Stimulated activated CD4-positive, alpha-beta T cell treated with anti-CD3 and anti-CD28 coated beads, Interleukin-2, amount 100 ng/mL, for 24 hours (primary cell): ENCODE results near the gene ASIC3.
"Not testable (repeated sequence)": the region's sequence is repeated elsewhere in the genome, so short reads cannot be mapped to it uniquely, and the experiment has no call there.

Source experiments
- DNase-seq, 2 donors: peaks; one replicate each; pipeline ENCODE4 v3.0.0-alpha.2; 2020

The ASIC3 gene

DNA sequence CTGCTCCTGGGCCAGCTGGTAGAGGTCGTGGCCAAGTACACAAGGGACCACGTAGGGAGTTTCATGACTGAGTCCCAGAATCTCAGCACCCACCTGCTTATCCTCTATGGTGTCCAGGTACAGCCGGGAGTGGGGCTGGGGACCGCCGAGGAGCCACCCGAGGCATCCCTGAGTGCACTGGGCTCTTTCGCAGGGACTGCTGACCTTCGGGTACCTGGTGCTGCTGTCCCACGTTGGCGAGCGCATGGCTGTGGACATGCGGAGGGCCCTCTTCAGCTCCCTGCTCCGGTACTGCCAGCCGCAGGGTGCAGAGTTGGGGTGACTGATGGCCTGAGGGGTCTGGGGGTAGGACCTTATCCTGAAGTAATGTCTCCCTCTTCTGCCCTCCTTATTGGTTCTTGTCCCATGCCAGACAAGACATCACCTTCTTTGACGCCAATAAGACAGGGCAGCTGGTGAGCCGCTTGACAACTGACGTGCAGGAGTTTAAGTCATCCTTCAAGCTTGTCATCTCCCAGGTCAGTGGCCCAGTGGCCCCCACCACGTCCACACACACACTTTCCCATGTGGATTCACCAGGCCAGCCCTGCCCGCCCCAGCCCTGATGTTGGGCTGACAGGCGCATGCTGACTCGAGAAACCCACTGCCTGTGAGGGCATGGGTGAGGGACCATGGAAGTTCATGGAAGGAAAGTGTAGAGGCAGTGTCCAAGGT lies 13.9 kb upstream of the ASIC3 start:
- DNase-seq, result no peak

DNA sequence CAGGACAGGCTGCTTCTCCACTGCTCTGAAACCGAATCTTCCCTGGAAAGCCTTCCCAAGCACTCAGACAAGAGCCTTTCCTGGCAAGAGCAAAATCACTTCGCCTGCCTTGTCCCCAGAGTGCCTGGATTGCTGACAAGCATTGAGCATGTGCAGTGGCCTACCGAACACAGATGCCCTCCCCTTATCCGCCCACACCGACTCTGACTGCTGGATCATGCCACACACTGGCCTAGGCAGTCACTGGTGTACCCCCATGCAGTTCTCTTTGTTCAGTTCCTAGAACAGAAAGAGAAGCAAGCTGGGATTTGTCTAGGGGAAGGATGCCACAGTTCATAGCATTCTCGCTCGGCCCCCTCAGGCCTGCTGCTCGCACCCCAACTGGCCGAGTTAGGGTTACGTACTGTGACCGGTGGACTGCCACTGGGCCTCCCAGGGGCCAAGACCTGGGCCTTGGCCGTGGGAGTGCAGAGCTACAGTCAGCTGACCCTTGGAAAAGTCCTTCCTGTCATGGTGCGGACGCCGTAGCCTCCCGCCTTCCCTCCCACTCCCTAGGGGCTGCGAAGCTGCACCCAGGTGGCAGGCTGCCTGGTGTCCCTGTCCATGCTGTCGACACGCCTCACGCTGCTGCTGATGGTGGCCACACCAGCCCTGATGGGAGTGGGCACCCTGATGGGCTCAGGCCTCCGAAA lies 13.2 kb upstream of the ASIC3 start:
- no peak for DNase-seq

DNA sequence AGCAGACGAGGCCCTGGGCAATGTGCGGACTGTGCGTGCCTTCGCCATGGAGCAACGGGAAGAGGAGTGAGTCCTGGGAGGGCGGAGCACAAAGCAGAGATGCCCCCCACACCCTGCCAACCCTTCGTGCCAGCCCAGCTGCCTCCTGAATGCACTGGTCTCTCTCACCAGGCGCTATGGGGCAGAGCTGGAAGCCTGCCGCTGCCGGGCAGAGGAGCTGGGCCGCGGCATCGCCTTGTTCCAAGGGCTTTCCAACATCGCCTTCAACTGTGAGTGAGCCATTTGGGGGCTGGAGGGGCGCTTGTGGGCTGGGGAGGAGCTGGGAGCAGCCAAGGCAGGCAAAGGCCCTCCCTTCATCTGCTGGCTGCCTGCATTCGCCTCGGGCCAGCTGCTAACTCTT lies 12.4 kb upstream of the ASIC3 start:
- no peak for DNase-seq

DNA sequence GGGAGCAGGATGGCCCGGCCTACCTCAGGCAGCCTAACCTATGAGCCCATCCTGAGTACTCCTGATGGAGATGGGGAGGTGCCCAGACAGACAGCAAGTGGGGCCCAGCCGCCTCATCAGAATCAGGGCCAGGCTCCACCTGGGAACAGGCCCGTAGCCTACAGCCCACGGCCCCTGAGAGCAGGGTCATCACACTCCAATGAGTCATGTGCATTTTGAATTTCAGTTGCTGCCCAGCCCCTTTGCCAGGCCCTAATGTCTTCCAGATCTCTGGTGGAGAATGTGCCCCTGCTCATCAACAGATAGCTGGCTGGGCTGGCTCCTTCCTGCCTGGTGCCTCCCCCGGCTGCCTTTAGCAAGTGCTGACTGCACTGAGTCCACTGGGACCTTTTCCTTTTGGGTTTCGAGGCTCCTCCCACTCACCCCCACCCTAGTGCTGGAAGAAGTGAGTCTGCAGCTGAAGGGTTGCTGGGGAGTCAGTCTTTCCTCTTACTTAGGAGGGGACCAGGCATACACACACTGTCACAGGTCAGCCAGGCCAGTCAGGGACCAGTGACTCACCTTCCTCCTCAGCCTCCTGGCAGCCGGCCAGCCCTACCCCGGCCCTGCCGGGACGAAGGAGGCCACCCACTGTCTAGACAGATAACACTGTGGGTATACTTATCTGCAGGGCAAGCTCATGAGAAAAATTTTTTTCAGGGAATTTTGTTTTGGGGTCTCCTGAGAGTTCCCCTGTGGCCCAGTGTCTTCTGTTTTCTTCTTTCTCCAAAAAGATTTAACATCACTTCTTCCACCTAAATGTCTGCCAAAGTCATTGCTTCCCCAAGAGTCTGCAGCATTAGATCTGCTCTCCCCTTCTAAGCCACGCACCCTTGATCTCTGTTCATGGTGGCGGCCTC lies 9.1 kb upstream of the ASIC3 start:
- peak; percentile 81 to 84 for DNase-seq

DNA sequence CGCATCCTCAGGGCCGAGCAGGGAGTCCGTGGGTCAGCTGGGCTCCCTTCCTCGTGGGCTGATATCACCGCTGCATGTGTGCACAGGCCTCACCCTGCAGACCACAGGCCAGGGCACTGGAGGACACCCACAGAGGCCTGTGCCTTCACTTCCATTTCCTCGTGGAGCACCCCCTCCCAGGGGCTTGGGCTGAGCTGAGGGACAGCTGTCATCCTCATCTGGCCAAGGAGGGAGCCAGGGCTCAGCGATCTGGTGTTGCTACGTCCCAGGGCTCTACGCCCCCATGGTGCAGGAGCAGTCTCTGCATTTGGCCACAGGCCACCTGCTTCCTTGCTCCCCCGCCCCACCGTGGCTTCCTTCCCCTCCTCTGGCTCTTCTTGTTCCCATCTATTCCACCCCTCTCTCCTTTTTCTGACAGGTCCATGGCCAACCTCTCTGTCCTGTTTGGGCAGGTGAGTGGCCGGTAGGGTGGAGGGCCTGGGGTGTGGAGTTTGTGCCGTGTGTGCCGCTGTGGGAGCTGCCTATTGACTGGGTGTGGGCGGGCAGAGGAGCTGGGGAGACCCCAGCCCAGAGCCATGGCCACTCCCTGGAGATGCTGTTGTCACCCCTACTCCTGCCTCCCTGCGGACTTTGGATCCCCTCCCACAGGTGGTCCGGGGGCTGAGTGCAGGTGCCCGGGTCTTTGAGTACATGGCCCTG lies 8.3 kb upstream of the ASIC3 start:
- DNase-seq, result no peak

DNA sequence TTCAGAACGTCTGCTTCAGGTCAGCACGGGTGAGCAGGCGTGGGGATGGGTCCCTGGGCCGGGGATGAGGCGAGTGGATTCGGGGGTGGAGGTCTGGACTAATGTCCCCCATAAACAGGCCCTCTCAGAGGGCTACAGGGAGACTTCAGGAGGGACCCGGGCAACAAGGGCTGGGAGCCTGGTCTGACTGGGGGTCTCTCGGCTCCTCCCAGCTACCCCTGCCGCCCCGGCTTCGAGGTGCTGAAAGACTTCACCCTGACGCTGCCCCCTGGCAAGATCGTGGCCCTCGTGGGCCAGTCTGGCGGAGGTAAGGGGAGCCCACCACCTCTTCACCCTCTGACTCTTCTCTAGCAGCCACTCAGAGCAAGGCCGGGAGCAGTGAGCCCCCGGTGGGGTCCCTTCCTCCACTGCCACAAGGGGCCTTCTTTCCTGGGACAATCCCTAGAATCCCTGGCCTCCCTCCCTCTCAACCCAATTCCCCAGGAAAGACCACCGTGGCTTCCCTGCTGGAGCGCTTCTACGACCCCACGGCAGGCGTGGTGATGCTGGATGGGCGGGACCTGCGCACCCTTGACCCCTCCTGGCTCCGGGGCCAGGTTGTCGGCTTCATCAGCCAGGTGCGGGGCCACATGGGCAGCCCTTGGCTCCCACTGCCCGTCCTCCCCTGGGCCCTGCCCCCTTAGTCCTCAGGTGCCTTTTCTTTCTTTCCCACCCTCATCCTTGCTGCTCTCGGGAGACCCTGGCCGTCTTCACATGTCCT lies 7.5 kb upstream of the ASIC3 start:
- DNase-seq, result no peak

DNA sequence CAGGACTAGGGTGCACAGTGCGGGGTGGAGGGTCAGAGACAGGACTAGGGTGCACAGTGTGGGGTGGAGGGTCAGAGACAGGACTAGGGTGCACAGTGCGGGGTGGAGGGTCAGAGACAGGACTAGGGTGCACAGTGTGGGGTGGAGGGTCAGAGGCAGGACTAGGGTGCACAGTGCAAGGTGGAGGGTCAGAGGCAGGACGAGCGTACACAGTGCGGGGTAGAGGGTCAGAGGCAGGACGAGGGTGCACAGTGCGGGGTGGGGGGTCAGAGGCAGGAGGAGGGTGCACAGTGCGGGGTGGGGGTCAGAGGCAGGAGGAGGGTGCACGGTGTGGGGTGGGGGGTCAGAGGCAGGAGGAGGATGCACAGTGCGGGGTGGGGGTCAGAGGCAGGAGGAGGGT lies 4.9 kb upstream of the ASIC3 start:
- DNase-seq, result not testable (repeated sequence)

DNA sequence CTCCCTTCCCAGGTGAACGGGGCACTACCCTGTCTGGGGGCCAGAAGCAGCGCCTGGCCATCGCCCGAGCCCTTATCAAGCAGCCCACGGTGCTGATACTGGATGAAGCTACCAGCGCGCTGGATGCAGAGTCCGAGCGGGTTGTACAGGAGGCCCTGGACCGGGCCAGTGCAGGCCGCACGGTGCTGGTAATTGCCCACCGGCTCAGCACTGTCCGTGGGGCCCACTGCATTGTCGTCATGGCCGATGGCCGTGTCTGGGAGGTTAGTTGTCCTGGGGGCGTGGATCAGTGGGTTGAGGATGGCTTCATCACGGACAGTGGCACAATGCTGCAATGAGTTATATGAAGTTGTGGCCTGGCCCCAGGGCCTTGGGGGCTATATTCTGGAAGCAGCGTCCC lies 4.4 kb upstream of the ASIC3 start:
- DNase-seq, result no peak

DNA sequence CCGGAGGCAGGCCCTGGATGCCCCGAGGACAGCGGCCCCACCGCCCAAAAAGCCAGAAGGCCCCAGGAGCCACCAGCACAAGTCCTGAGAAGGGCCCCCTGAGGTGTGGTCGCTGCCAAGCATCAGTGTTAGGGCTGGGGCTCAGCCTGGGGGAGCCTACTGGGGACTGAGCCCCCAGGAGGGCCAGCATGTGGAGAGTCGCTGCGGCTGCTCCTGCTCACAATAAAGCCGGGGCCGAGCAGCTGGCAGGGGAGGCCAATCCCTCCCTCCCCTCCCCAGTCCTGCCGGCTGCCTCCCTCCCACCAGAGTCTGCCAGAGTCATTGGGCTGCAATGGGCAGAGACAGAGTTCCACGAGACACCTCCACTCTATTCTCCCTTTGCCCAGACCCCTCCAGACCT lies 3.1 kb upstream of the ASIC3 start:
- no peak for DNase-seq

DNA sequence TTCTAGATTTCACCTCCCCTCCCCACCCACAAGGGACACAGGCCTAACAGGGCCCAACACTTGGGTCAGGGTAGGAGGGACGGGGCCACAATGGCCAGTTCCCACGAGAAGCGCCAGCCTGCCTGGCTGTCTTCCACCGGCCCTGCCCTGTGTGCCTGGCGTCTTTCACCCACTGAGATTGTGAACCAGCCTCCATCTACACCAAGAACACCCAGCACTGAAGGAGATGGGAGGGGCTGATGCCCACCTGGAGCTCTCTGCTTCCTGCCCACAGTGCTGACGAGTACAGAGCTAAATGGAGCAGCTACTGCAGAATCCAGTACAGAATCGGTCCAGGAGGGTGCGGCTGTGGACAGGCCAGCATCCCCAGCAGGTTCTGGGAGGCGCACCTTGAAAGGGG lies 2.4 kb upstream of the ASIC3 start:
- DNase-seq, result no peak

DNA sequence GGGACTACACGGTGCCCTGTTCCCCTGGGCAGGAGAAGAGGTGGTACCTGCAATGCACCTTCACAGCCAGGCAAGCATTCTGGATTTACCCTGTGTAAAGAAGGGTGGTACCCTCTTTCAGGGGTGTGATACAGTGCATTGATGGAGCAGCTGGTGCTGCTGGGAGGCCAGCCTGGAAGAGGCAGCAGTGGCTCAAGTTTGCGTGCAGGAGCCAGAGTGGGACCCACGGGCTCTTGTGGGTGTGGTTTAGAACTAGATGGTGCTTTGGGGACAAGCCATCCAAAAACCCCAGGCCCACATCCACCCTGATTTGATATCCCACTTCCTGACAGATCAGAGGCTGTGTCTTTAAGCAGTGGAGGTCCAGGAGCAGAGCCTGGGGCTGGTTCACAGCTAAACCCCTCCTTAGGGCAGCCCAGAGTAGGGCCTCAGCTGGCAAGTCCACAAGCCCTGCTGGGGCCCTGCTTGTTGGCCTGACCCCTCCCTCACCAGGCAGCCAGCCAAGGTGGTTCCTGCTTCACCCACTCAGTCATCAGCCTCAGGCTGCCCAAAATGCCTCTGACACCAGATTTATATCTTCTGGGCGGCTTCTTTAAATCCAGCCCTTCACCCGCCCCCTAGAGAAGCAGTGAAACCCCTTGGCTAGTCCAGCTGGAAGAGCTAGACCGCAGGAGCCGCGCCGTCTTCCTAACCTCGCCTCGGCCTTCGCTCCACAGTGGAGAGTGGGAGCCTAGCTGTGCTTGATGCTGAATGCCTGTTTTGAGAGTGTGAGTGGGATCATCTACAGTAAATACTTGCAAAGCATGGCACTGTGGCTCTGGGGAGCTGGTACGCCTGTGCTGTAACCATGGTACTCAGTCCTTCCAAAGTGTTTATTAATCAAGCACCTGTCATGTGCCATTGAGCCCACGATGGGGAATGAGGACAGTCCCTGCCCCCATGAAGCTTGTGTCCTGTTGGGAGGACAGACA lies 1.4 kb upstream of the ASIC3 start:
- no peak for DNase-seq

DNA sequence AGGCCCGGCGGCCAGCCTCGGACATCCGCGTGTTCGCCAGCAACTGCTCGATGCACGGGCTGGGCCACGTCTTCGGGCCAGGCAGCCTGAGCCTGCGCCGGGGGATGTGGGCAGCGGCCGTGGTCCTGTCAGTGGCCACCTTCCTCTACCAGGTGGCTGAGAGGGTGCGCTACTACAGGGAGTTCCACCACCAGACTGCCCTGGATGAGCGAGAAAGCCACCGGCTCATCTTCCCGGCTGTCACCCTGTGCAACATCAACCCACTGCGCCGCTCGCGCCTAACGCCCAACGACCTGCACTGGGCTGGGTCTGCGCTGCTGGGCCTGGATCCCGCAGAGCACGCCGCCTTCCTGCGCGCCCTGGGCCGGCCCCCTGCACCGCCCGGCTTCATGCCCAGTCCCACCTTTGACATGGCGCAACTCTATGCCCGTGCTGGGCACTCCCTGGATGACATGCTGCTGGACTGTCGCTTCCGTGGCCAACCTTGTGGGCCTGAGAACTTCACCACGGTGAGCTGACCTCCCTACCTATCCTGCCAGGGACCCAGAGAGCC lies 656 bp downstream of the ASIC3 start:
- no peak for DNase-seq

DNA sequence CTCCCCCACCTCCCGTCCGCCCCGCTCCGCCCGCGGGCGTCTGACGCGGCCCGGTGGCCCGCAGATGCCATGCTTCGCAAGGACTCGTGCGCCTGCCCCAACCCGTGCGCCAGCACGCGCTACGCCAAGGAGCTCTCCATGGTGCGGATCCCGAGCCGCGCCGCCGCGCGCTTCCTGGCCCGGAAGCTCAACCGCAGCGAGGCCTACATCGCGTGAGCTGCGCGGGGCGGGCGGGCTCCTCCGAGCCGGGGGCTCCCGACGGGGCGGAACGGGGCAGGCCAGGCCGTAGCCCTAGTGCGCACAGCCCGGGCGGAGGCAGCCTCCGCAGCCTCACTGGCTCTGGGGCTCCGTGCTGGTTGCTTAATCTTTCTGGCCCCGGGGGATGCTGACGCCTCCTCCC lies 2.8 kb downstream of the ASIC3 start:
- peak; percentile 64 to 66 for DNase-seq

DNA sequence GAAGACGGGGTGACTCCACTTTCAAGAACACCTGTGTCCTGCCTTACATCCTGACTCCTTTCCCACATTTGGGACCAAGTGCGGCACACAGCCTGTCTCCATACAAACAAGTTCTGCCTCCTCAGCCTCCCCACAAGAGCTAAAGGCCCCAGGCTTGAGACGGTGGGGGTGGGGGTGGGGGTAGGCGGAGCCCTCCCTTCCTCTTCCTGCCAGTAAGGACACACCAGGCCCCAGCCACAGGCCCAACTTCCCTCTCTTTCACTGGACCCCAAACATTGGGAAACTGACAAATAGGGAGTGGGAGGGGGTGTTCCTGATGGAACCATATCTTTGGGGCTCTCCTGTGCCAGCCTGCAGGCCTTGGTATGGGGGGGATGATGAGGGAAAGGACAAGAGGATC lies 4.8 kb downstream of the ASIC3 start:
- no peak for DNase-seq

DNA sequence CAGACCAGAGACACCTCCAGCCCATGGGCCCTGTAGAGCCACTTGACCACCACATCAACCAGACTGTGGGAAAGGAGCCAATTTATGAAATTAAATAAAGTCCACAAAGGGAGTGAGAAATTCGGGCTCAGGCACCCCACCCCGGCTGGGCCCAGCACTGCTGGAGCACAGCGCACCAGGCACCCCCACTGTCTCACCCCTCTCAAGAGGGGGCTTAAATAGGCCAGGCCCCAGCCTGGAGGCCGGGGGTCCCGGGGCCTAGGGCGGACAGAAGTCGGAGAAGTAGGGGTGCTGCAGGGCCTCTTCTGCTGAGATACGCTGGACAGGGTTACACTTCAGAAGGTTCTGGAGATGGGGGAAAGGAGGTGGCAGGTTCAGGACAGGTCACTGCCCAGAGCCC lies 5.4 kb downstream of the ASIC3 start:
- no peak for DNase-seq

DNA sequence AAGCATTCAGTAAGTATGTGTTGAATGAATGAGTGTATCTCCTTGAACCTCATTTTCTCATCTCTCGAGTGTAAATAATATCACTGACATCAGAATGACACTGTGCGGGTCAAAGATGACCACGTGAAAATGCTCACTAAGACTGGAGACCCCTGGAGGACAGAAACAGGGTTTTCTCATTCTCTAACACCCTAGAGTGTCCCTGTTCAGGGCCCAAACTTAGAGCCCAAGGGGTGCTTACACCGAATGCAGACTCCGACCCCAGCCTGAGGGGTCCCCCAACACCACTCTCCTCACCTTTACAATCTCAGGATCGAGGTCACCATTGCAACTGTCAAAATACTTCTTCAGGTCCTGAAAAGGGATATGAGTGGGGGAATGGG lies 7.9 kb downstream of the ASIC3 start:
- DNase-seq, result no peak

DNA sequence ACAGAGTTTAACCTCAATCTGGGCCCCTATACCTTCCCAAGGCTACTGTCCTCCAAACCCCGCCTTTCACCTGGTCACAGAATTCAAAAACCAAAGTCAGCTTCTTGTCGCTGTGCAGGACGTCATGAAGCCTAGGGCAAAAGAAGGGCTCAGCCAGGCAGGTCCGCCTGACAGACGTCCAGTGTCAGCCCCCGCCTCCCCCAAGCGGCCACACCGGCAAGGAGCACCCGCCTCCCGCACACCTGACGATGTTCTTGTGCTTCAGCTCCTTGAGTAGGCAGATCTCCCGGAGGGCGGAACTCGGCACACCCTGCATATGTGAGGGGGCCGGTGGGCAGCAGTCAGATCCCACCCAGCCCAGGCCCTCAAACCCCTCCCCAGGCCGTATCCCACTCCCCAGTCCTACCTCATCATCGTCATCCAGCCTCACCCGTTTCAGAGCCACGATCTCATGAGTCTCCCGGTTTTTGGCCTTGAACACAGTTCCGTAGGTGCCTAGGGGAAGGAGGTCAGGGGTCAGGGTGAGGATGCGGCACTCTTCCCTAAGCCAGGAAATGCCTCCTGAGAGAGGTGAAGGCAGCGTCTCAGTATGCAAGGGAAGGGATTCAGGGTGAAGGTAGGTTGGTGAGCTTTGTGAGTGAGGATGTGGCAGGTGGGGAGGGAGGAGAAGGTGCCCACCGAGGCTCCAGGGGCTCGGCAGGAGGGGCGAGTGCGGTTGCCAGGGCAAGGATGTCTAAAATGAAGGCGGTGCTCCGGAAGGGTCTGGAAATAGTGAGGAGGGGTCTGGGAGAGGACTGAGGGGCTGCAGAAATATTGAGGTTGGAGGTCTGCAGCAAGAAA lies 8.6 kb downstream of the ASIC3 start:
- DNase-seq, result no peak

DNA sequence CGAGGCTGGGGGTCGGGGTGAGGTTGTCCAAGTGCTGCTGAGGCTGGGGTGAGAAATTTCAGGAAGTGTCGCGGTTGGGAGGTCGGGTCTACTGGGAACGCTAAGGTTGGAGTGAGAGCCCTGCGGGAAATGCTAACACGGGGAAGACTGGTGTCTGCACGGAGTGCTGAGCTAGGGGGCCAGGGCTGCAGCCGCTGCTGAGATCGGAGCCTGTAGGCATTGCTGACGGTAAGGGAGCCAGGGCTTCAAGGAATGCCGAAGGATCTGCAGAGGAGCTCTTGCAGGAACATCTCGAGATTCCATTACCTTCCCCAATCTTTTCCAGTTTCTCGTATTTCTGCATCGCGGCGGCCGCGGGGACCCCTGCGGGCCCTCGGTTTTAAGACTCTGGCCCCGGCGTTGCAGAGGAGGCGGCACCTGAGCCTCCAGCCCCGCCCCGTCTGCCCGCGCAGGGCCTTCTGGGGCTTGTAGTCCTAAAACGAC lies 9.2 kb downstream of the ASIC3 start, which contains the start of gene CDK5:
TSS of gene CDK5 (minus strand) at position 392 of the 483 bp plus-strand sequence. CDS start at position 343, 49 bp downstream.
- DNase-seq, result no peak

DNA sequence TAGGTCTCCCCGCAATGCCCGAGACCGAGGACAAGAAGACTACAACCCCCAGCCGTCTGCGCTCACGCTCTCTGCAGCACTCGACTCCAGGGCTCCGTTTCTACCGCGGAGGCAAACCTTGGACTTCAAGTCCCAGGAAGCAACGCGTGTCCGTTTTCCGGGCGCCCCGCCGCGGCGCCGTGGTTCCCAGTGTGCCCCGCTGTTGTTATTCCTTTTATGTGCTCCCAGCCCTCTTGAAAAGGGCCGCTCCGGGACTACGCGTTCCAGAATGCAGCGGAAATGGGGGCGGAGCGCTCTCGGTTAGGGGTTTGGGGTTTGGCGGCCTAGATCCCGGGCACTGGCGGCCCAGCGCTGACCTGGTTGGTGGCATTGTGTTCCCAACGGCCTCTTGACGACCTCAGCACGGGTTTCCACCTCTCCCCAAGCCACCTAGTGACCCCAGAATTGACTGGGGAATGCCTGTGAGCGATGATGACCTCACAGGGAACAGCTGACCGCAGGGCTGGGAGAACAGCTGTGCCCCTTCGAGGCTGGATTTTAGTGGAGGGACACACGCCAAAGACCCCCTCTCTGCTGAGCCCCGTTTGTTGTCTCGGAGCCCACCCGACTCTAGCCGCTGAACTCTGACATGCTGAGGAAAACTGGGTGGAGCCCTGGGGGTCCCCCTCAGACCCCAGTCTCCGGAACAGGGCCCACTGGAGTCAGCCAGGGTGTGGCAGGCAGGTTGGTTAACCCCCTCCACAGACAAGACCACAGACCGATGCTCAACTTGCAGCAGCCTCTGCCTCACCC lies 9.9 kb downstream of the ASIC3 start:
- DNase-seq, result peak; percentile 96 to 97
